ENCODE data around the gene VCAN.

VCAN gene

DNA sequence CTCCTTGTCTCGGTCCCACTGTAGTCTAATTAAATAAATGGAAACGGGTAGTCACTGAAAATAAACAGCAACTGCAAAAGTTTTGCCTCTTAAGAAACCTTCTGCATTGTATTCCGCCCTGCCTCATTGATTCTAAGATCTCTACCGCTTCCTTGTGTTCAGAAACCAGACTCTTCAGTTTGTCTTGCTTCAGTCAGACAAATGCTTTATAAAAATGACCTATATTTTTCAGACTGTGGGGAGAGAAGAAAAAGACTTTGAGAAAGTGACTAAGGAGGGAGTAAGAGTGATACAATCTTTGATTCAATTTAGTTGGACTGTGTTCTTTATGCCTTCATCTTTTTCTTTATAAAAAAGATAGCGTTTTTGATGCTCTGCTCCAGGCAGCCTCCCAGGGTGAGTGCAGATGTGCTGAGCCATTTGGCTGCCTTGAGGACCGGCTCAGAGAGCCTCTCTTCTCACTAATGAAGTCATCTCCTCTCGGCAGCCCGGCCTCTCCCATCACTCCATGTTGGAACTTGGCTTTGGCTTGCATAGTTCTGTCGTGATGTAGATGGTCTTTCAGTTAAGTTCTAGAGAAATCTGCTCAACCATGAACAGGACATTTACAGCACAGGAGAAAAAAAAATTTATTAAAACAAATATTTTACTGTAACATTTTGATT lies 4.0 kb upstream of the VCAN start:
- DNase-seq (ENCODE audit: low spot score): no peak

DNA sequence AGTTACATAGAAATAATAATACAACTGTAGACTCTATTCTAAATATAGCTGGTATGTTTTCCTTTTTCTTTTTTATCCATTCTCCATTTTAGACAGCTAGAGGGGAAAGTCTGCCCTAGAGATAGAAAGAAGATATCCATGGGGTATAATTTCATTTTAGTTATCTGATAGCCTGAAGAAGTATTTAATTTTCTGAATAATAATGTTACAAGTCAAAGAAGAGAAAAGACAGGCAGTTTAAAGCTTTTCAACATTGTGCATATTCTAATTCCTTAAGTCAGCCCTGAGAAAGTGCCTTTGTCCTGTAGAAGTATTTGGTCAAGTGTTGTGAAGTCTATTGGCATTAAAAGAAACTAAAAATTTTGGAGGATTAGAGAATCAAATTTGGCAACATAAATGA lies 2.5 kb upstream of the VCAN start:
- no peak for DNase-seq (ENCODE audit: low spot score)

DNA sequence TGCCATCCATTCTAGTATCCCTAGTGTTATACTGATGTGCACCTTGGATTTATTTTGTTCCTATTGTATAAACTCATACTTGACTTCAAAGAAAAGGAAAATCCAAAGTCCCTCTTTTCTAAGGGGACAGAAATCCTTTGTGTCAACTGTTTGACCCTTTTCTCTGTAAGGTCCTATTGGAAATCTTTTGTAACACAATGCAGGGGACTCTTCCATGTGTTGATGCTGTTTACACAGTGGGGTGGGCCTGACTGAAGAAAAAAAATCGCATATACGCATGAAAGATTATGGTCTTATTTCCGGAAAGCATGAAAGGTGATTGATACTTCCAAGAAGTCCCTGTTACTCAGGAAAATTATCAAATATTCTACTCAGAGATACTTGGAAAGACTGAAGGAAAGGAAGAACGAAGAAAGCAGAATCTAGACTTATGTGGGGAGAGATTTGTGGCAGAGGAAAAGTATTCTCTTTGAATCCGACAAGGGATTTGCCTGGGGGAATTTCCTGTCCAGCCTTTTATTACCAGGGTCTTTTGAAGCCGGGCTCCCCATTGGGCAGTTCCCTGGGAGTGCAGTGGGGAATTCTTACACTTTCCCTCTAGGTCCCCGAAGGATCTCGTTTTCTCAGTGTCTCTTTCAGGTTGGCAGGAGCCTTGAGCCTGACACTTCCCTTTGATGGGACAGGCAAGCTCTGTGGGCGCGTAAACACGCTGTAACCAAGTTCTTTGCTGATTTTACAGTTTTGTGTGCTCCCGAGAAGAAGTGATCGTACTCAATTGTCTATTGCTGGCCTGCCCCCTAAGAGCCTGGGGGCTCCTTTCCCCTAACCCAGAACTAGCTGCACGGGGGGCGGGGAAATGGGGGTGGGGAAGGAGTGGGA lies 779 bp upstream of the VCAN start:
- no peak for DNase-seq (ENCODE audit: low spot score)

DNA sequence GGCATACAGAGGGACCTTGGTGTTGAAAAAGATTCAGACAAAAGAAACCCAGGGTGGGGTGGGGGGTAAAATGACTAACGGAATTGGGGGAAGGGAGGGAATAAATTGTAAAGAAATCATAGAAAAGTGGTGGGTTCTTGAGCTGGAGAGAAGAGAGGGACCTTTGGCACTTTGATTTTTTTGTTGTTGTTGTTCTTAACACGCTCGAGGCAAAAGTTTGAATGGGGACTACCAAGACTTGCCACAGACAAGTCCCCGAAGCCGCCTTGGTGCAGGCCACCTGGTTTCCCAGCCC lies 616 bp downstream of the VCAN start:
- no peak for DNase-seq (ENCODE audit: low spot score)

DNA sequence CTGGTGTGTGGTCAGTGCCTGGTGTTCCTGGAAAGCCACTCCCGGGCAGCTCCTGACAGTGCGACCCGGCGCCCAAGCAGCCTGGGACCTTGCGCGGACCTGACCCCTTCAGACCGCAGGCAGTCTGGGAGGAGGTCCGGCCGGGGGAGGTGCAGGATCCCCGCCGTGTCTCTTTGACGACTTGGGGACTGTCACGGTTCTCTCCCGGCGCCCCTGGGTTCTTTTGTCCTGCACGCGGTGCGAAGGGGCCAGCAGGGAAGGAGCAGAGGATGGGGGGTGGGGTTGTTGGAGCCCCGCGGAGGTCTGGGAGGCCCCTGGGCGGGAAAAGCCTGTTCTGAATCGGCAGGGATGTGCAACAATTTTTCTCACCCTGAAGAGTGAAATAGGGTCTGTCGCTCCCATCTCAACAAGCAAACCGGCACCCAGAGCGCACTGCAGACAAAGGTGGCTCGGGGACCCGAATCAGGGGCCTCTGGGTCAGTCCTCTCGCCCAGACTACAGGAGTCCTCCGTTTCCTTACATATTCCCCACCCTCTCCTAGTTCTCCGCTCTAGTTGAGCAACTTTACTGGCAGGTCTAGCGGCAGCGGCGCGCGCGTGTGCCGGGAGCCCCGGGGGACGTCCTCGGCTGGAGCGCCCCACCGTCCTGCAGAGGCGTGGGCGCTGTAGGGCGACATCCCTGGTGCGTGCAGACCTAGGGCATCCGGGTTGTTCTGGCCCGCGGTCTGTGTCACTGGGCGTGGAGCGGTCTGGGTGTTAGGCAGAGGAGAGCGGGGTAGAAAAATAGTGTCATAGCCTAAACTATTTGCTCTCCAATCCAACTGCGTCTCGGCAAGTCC lies 1.2 kb downstream of the VCAN start:
- DNase-seq (ENCODE audit: low spot score): no peak

DNA sequence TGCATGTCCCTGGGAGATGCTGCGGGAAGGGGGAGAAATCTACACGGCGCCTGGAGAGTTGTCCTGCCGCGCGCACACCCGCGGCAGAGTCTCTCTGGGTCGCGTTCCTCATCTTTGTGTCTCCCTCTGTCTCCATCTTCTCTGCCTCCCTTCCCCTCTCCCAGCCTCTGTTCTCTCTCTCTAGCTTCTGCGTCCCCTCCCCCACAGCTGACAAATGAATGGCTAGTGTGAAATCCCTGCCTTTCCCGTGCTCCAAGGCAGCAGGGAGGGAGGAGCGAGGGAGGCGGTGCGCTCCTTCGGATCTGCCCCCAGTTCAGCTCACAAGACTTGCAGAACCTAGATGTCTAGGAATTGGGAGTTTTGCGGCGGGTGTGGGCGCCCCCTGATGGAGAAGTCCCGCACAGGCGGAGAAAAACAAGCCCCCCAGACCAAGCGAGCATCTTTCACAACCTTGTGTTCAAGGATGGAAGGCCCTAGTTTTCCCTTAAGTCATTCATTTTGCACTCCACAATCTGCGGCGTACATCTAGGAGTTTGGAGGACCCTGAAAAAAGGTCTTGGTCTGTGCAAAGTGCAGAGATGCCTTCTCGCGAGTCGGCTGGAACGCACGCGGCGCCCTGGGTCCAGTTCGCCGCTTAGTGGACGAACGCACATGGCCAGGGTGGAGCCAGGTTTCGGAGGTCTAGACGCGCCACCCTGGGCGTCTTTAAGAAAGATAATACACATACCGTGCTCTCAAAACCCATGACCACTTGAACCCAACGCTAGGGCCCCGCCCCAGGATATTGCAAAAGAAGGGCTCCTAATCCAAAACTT lies 2.0 kb downstream of the VCAN start:
- no peak for DNase-seq (ENCODE audit: low spot score)

DNA sequence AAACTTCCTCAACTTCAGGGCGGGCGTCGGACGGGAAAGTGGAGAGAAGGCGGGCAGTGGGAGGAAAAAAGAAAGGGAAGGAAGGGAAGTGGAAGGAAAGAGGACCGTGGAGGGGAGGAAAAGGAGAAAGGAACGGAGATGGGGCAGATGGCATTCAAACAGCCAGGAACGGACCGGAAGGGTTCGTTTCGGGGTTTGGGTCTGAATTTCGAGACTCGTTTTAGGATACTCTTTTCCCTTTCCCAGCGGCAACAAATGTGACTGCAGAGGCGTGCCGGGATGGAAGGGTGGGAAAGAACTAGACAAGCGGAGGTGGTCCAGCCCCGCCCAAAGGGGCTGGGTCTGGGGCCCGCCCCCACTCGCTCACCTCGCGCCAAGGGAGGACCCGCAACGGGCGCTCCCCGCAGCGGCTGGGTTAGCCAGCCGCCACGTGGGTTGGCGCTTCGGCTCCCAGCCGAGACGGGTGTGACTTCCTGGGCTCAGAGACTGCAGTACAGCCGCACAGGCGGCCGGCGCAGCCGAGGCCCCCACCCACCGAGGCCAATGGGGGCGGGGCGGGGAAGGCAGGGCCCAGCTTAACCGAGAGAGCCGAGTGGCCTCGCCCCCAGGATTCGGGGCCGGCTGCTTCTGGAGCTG lies 2.7 kb downstream of the VCAN start:
- DNase-seq (ENCODE audit: low spot score): peak; percentile 41

DNA sequence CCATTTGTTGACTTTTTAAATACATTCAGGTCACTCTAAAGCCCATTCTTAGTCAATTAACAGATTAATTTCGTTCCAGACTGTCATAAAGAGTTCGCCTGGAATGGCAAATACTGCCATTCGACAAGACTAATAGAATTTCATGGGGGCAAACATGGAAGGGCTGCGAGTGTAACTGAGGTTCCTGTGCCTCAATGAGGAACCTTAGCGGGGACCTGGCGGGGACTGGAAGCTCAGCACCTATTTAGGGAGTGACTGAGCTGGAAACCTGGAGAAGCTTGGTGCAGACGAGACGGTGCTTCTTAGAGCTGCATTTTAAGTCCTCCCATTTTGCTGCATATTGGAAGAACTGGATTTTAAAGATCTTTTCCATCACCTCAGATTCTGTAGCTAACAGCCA lies 3.4 kb downstream of the VCAN start:
- DNase-seq (ENCODE audit: low spot score): no peak

DNA sequence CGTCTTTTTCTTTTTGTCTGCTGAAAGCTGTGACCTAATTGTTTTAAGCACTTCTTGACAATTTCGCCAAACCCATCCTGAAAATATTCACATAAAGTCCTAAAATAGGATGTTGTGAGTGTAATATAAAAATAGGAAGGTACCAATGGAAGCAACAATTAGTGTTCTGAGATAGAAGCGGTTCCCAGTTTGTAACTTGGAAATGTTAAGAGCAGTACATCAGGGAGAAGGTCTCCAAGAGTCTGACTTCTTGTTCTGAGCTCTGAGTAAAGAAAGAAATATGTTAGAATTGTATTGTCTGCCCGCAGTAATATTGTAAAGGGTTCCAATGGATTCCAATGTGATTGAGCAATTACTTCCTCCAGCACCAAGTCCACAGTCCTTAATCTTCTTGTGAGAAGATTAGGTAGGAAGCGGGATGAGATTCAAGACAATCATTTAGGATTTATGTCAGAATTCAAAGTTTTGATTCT lies 3.9 kb downstream of the VCAN start:
- no peak for DNase-seq (ENCODE audit: low spot score)

DNA sequence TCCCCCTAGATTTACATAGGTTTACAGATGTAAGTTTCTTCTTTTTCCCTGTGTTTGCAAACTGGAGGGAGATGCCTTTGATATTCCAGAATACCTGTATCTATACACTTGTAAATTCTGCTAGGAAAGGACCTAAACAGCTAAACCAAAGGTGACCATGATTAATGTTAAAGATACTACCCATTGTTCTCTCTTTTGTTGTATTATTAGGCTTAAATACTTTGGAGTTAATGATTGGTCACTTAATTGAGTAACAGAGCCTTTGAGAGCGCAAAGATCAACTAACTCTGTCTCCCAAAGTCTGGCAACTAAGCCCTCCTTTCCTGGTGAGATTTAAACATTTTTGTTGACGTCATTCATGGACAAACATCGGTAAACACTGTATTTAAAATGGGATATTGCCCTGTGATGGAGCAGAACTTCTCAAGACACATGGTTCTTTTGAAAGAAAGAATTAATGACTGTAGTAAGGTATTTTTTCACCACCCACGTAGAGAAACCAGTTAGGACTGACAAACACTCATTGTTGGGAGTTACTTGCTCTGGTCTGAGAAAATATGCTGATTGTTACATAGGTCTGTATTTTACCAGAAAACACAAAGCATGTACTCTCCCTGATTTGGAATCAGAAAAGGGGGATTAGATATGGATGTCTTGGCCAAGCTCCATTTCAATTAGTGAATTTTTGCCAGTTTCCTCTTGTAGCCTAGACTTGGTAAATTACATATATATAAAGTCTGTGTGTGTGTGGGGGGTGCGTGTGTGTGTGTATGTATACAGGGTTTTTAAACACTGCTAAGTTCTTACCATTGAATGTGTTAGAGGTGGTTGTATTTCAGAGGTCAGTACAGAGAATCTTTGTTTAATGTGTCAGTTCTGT lies 4.6 kb downstream of the VCAN start:
- DNase-seq (ENCODE audit: low spot score): no peak

DNA sequence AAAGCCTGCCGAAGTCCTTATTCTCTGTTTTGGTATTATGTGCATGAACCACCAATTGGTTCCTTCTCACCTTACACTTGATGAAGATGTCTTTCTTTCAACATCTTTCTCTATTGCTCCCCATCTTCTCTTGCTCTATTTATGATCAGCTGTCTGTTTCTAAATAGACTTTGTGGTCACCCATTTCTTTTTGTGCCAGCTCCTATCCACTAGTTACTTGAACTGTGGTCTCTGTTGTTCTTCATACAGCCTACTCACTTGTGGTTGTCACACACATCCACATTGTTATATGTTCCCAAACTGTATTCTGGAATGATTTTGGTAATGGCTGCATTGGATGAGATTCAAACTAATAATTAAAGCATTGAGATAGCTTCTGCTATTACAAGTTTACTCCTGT lies 11.4 kb downstream of the VCAN start:
- DNase-seq (ENCODE audit: low spot score): no peak

DNA sequence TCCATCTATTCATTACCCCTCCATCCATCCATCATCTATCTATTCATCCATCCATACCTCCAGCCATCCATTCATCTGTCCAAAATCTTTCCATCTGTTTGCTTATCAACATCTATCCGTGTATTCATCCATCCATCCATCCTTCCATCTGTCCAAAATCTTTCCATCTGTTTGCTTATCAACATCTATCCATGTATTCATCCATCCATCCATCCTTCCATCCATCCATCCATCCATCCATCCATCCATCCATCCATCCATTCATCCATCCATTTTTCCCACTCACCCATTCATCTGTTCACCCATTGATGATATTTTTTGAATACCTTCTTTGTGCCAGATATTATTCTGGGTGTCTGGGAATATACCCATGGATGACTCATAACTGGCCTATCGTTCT lies 12.8 kb downstream of the VCAN start:
- DNase-seq (ENCODE audit: low spot score): no peak

DNA sequence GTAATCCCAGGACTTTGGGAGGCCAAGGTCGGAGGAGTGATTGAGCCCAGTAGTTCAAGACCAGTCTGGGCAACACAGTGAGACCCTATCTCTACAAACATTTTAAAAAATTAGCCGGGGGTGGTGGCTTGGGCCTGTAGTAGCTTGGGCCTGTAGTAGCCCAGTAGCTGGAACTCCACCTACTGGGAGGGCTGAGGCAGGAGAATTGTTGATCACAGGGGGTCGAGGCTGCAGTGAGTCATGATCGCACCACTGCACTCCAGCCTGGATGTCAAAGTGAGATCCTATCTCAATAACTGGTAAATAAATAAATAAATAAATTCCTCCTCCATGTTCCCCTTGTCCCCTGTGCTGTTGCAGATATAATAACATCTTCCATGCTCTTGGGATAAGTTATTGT lies 14.3 kb downstream of the VCAN start:
- DNase-seq (ENCODE audit: low spot score): no peak

DNA sequence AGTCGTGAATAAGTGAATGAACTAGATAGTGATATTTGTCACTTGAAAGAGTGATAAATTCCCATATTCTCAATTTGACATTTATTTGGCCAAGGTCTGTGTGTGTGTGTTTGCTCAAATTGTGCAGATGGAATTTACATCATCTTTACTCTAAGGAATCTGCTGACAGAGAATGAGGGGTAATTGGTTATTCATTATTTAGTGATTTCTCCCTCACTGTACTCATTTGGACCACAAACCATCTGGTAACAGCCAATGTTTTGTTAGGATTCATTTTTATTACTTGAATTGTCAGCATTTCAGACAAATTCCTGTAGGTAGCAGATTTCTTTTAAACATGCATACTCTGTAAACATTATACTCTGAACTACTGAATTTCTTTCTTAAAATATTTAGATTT lies 15.6 kb downstream of the VCAN start:
- DNase-seq (ENCODE audit: low spot score): no peak

DNA sequence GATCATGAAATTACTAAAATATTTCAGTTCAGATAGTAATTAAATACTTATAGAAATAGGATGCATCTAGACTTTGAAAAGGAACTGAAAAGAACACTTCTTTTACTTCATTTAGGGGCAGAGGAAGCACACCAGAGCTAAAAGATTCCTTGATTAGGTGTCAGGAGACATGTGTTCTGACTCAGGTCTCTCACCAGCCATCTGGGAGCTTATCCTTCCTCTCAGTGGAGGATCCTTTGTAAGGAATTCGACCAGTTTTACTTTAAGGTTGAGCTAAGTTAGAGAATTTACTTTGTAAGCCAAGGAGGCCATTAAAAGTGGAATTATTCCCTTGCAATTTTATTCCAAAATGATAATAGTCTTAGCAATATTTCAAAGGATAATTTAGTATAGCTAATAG lies 16.7 kb downstream of the VCAN start:
- no peak for DNase-seq (ENCODE audit: low spot score)

DNA sequence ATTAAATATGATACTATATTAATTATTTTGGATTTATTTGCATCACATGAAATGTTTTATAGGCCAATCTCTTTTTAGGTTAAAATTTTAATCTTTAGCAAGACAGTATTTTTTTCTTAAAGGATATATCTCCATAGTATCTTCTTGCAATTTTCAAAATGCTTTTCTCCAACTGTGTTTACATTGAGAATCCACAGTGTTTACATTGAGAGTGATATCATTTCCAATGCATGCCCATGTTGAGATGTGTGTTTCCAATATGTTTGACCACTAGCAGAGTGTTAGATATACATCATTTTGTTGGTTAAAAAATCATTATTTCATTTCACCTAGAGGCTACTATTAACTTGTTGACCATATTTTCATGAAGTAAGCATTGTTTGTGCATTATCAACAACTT lies 17.3 kb downstream of the VCAN start:
- no peak for DNase-seq (ENCODE audit: low spot score)

DNA sequence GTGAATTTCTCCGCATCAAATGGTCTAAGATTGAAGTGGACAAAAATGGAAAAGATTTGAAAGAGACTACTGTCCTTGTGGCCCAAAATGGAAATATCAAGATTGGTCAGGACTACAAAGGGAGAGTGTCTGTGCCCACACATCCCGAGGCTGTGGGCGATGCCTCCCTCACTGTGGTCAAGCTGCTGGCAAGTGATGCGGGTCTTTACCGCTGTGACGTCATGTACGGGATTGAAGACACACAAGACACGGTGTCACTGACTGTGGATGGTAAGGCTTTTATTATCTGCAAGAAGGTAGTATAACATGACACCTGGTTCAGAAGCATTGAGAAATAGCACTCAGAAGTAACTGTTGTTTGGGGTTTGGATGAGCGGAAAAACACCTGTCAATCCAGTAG lies 18.7 kb downstream of the VCAN start:
- DNase-seq (ENCODE audit: low spot score): no peak

DNA sequence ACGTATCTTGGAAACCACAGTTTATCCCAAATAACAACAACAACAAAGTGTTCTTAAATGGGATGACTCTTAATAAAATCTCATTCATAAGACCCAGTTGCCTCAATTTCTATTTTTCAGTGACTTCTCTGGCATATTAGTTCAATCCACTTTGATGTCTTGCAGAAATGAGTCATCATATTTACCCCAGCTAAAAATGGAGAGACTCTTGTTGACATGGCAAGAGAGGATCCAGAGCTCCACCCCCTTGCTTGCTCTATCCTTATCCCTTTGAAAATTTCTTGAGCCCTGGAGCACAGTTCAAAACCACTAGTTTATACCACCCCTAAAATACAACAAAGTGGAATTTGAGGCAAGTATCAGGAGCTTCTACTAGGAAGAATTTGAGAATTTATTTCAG lies 20.8 kb downstream of the VCAN start:
- DNase-seq (ENCODE audit: low spot score): no peak

DNA sequence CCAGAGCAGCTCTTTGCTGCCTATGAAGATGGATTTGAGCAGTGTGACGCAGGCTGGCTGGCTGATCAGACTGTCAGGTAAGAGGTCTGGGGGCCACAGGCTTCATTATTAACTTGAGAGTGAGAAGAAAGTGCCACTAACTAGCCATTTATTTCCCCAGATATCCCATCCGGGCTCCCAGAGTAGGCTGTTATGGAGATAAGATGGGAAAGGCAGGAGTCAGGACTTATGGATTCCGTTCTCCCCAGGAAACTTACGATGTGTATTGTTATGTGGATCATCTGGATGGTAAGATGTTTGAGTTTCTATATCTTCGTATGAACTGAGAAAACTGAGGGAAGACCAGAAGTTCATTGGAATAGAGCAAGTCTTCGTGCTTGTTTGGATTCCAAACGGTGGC lies 22.1 kb downstream of the VCAN start:
- DNase-seq (ENCODE audit: low spot score): no peak

DNA sequence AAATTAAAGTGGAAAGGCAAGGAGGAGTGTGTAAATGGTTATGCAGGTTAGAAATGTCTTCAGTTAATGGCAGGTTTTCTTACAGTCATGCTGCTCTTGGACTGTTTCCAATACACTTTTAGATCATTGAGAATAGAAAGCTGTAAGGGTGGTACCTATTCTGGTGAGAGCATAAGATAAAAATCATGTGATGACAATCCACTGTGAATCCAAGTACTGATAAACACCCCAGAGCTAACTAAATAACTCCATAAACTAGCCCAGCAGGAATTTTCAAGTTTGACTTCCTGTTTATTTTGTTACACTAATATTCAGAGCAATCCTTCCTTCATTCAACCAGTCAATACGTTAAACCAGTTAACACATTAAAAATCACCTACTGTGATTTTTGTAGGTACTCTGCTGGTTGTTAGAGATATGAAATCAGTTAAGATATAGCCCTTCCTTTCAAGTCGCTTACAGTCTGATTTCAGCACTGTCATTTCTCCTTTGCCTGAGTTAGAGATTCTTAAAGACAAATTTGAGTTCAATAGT lies 22.6 kb downstream of the VCAN start:
- no peak for DNase-seq (ENCODE audit: low spot score)
